KG1 (cell line): ENCODE measurements around the gene EVL.

ENCODE experiments used
- DNase-seq: peaks from one replicate; lab custom pipeline; 2025; lab: John Stamatoyannopoulos, UW

EVL gene

DNA sequence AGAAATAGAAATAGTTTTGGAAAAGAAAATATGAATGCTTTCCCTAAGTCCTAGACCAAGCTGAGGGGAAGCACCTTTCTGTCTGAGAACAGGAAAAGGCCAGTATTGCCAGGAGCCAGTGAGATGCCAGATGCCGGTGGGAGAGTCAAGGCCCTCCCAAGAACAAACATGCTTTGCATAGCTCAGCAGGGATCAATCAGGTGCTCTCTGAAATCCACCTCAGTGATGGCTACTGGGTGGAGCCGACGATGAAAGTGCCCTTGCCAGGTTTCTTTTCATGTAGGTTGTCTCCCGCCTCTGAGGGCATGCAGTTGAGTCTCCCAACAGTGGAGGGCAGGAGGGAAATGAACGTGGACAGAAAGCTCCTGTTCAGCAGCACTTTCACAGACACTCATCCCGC, 66.0 kb downstream of the EVL start:
- no peak for DNase-seq

DNA sequence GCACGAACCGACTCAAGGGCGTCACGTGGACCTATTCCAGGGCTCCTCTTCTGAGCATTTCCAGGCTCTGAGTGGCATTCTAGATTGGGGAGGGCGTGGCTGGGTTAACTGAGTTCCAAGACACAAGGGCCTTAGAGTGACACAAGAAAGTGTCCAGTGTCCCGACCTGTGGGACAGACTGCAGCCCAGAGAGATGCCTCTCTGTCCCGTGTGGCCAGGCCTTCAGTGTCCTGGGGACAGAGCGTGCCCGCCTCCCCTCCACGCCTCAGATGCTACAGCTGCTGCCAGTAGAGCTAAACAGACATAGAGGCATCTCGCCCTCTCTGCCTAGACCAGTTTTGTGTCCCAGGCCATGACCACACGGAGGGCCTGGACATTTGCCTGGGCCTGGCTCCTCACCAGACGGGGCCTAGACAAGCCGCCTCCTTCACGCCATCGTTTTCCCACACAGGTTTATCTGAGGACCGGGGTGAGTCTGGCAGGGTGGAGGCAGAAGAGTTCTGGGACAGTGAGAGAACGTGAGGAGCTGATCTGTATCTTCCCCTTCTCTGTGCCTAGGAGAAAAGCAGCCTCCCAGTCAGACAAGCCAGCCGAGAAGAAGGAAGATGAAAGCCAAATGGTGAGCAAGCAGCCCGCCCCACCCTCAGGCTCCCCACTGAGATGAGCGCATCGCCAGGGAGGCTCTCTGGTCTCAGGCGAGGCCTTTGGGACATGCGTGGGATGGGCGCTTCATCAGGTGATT, 67.1 kb downstream of the EVL start:
- no peak for DNase-seq

DNA sequence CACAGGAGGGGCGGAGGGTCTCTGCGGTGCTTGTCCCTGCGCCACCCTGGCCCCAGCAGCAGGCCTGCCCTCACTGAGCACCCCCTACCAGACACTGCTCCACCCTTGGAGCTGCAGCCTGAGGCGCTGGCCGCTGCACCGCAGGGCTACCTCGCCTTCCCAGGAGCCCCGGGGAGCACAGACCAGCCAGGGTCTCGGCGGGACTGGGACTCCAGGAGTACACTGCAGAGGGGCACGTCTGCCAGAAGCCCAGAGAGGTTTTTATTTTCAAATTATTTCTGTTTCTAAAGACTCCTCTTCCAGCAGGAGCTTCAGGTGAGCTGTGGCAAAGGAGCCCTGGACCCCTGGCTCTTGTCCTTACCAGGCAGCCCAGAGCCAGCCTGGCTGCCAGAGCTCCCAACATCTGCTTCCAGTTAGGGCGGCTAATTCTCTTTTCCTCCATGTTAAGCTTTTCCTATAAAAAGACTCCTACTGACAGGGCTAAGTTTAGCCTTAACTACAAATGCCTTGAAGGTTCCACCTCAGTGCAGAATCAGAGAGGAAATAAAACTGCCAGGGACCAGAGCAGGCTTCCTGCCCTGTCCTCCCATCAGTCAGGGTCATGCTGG, 67.8 kb downstream of the EVL start:
- no peak for DNase-seq

DNA sequence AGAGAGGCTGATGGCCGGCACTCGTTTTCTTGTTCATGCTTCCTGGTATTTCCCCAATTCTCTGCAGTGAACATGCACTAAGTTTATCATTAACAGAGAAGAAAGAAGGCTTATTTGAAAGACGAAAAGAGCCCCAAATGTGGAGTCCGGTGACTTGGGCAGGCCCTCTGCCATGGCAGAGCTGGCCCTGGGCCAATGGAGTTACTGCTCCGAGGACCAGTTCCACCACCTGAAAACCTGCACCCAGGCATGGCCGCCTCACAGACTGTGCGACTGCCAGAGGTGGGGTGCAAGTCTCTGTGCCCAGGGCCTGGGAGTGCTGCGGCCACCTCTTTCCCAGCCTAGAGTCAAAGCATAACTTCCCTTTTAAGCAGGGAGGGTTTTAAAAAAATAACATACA, 69.4 kb downstream of the EVL start:
- no peak for DNase-seq

DNA sequence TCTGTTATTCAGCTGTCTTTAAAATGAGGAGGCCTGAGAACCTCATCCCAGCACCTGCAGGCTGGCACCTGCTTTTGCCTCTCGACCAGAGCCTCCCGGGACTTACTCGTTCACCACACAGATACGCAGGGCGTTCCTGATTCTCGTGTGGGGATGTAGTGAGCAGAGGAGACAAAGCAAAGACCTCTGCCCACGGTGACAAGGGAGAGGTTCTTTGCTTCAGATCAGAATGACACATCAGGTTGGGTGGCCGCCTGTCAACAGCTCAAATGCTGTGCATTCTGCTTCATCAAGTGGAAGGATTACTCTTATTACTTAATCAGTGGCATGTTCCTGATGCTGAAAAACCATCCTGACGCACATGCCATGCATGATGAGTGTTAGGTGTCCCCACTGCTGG, 69.9 kb downstream of the EVL start:
- no peak for DNase-seq

DNA sequence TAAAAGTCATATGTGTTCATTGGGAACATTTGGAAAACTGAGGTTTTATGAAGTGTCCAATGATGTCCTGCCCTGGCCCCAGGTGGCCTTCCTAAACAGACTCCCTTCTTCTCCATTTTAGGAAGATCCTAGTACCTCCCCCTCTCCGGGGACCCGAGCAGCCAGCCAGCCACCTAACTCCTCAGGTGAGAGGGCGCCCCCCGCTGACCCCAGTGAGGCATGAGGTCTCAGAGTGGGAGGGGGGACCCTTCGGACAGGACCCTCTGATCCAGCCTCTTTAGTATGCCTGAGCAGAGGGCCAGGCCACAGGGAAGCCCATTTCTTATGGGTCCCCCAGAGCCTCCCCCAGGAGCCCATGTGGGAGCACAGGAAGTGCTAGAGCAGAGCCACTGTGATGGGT, 70.6 kb downstream of the EVL start:
- DNase-seq, result no peak

DNA sequence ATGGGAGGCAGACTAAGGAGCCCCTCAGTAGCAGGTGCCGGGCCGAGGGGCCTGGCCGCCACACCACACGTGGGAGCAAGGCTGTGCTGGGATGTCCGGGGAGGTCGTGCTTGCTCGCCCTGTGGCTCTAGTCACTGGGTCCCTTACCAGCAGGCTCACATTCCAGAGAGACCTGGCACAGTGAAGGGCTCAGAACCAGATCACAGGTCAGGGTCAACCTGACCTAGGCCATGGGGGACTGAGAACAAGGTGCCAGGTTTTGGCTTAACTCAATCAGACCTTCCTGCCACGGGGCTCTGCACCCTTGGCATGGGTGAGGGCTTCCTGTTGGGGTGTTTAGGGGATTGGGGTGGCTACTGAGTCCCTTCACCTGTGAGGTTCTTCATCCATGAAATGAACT, 72.0 kb downstream of the EVL start:
- no peak for DNase-seq

DNA sequence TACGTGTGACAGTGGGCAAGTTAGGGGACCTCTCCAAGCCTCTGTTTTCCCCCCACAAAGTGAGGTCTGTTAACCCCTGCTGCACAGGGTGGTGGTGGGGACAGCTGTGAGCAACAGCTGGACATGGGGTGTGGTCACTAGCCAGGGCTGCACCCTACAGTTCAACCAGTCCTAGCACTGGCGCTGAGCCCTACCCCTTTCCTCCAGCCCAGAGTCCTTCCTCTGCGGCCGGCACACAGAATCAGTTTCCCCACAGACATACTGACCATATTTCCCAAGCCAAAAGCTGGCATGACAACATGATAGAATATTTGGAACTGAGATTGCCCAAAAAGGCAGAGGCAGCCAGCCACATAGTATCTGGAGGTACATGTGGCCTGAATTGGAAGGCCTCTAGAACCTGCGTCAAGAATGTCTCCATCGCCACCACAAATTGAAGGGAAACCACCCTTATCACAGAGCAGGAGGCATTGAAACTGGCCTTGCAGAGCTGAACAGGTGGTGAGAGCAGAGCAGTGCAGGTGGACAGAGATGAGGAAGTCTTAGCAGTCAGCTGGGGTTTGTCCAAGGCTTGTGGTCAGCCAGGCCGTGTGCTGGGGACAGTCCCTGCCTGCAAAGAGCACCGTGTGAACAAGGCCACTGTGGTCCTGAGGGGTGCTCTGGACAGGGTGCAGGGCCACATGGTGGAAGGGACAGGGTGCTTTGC, 73.0 kb downstream of the EVL start:
- DNase-seq, result no peak

DNA sequence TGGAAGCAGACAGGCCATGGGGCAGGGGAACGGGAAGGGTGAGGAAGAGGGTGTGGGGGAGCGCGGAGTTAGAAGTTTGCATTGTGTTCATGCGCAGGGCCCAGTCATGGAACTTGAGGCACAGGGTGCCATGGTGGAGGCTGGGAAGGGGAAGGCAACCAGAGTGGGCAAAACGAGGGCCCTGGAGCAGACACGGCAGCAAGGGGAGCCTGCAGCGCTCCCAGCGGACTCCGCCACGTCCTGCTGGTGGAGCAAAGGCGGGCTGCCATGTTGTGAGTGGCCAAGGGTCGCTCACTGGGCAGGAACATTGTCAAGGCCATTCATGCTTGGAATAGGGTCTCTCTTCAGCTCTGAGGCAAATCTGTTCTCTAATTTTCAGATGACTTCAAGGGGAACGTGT, 73.7 kb downstream of the EVL start:
- no peak for DNase-seq

DNA sequence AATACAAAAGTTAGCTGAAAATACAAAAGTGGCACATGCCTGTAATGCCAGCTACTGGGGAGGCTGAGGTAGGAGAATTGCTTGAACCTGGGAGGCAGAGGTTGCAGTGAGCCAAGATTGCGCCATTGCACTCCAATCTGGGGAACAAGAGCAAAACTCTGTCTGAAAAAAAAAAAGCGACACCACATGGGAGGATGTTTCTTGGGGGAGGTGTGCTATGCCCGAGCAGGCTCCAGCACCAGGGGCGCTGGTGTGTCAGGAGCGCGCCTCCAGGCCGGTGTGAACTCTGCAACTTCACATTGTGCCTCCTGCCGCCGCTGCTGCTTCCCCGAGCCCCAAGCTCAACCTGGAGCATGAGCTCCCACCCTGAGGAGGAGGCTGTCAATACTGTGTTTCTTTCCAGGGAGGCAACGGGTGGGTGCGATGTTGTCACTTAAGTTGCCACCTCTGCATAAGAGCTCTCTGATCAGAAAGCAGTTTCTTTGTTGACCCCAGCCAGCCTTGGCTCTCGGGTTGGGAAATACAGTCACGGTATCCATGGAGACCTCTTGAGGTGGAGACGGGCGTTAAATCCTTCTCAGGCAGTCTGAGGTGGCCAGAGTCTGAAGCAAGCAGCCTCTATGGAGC, 75.3 kb downstream of the EVL start:
- DNase-seq, result no peak

DNA sequence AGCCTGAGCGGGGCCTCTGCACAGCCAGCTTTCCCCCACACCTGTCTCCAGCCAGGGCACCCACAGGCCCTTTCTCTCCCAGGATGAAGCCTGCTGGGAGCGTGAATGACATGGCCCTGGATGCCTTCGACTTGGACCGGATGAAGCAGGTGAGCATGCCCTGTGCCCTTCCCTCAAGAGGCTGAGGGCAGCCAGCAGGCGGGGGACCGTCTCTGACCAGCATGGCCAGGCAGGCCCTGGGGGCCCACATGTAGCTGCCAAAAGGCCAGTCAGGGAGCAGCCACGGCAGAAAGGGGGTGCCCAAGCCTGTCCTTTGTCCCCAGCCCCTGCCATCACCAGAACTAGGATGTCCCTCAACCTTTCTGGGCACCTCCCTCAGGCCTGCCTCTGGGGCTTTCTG, 75.9 kb downstream of the EVL start:
- DNase-seq, result no peak

DNA sequence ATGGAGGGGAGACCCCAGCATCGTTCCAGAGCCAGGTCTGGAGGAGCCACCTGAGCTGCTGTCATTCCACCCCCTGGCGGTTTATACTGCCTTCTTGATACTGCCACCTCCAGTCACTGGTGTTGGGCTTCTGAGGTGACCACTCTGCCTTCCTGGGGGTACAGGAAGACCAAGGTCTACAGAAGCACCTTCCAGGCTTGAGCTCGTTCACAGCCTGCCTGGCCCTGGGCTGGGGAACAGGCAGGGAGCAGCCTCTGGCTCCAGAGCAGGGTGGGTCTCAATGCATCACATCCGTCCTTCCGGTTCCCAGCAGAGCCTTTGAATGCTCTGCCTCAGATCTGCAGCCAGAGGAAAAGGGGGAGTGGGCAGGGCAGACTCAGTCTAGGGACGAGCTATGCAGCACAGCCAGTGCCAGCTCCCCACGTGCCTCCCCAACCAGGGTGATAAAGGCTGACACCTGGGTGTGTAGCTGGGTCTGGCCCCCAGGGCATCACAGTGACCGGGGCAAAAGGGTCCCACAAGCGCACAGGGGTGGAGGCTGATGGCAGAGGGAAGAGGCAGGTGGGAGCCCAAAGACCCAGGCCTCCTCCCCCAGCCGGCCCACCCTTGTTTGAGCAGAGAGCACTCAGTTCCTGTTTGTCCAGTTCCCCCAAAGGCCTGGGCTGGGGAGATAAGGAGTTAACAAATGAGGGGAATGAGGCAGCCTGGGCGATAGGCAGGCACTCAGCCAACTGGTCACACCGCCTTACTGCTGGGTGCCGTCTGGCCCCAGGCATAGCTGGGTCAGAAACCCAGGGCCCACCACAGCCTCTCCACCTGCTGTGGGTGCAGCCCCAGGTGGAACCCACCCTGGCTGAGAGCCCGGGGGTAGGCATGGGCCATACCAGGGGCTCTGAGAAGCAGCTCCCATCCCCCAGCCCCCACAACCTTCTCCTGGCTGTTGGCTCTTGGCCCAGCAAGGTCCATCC, 77.1 kb downstream of the EVL start:
- DNase-seq, result no peak

DNA sequence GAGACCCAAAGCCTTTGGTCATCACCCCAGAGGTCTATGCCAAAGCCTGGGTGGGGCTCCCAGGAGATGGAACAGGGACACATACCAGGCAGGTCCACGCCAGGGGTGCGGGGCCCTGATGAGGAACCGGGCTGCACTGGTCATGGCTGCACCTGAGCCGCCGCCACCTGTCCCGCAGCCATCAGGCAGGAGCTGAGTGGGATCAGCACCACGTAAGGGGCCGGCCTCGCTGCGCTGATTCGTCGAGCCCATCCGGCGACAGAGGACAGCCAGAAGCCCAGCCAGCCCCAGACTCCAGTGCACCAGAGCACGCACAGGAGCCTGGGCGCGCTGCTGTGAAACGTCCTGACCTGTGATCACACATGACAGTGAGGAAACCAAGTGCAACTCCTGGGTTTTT, 78.3 kb downstream of the EVL start:
- DNase-seq, result no peak

DNA sequence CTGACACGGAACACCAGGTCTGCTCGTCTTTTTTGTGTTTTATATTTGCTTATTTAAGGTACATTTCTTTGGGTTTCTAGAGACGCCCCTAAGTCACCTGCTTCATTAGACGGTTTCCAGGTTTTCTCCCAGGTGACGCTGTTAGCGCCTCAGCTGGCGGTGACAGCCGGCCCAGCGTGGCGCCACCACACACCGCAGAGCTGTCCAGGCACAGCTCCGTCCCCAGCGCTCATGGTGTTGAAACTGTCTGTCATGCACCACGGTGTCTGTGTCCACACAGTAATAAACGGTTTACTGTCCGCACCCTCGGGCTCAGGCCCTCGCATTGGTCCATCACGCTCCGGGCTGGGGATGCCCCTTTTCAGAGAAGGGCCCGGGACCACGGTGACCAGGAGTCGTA, 78.7 kb downstream of the EVL start:
- no peak for DNase-seq

DNA sequence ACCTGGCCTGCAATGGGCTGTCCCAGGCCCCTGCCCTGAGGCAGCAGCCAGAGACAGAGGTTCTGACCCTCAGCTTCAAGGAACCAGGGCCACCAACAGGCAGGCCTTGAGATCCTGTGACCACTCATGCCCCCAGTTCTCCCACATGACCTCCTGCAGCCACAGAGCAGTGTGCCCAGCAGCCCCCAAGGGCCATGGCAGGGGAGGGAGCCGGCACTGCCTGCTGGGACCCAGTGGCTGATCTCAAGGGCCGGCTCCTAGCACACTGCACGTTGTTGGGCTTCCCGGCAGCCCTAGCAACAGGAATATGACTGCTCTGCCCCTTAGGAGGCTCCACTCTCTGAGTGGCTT, 79.4 kb downstream of the EVL start:
- DNase-seq, result no peak

DNA sequence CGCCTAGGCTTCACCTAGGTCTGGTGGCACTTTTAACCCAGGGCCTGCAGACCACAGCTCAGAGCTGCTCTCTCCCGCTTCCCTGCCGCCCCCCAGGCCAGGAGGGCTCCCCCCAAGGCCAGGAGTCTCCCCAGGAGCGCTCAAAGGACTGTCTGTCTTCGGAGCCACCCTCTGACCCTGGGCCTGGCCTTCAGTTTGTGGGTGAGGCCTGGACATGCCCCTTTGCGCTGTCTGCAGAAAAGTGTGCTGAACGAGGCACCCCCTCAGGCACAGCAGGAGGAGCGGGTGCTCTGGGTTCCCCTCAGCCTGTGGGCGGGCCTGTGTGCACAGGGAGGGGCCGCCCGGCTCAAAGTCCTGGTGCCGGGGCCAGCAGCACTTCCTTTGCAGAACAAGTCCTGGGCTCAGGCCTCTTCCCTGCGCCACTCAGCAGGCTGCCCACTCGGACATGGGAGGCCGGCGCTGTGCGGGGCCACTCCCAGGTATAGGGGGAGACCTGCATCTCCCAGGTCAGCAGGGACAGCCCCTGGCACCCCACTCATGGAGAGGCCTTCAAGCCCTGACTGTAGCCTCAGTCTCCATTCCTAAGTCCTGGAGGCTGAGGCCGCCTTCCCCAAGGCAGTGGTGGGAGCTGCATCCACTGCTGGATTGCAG, 79.9 kb downstream of the EVL start:
- no peak for DNase-seq

DNA sequence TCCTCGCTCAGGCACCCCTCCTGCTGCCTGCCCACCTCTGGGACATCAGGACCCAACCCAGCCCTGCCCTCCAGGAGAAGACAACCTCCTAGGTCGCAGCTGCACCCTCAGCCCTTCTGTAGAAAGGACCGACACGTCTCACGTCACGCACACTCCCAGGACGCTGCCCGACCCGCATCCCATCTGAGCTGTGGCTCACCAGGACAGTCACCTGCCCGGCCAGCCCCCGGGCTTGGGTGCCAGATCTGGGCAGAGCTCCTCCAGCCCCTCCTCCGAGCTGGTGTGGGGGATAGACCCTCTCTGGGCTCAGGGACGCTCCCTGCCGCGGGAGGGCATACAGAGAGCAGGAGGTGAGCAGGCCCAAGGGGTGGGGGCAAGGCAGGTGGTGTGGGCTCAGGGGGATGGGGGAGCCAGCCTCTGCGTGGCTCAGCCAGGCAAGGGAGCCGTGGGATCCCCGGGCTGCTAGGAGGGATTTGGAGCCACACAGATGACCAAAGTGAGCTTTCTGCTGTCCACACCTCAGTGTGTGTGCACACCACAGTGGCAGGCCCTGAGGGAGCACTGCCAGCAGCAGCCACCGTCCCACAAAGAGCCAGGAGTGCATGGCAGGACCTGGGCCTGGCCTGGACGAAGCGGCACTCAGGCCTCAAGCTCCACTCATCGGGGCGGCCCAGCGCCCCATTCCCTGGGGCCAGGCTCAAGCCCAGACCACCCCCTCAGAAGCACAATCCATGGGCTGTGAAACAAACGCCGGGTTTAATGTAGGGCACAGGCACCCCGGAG, 80.7 kb downstream of the EVL start:
- DNase-seq, result no peak

DNA sequence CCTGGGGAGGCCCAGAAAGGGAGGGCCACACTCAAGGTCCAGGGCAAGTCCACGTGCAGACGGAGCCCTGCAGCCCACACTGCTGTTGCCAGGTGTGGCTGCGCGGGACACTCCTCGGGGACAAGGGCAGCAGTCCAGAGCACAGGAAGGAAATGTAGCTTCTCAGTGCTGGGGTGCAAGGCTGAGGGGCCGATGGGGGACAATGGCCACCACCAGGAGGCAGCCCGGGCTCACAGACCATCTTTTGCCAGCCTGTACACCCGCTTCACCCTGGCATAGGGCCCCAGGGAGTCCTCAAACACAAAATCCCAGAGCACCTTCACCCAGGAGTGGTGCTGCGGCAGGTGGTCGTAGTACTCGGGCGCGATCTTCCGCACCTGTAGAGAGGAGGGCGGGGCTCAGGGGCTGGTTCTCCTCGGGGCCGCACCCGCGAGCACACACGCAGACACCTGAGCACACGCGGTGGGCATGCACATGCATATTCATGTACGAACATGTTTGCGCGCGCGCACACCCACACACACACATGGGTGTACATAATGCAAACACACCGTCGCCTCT, 81.4 kb downstream of the EVL start:
- DNase-seq, result no peak

DNA sequence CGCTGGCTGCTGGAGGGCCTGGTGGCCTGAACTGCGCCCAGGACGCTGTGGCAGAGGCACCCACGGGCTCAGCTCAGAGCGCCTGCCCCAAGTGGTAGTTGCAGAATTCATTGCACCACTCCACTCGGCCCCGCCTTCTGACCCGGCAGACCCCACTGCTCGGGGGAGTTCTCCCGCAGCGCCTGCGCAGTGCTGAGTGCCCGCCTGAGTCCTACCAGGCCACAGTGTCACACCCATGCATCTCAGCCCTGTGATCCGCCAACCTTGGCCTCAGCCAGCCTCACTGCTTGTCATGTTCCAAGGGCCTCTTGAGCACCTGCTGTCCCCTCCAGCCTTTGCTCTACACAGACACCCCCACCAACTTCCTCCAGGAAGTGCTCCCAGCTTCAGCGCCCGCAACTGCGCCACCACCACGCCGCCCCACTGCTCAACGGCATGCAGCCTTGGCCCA, 82.0 kb downstream of the EVL start:
- DNase-seq, result no peak
